COR-L47 (cell line): Measurements from ENCODE around the gene TP53RK.
A peak's percentile ranks its signal among the peaks of the same experiment; 100 is the strongest.

Experiments used
- DNase-seq: peaks from one replicate; lab custom pipeline; 2025; lab: John Stamatoyannopoulos, UW

TP53RK gene

DNA sequence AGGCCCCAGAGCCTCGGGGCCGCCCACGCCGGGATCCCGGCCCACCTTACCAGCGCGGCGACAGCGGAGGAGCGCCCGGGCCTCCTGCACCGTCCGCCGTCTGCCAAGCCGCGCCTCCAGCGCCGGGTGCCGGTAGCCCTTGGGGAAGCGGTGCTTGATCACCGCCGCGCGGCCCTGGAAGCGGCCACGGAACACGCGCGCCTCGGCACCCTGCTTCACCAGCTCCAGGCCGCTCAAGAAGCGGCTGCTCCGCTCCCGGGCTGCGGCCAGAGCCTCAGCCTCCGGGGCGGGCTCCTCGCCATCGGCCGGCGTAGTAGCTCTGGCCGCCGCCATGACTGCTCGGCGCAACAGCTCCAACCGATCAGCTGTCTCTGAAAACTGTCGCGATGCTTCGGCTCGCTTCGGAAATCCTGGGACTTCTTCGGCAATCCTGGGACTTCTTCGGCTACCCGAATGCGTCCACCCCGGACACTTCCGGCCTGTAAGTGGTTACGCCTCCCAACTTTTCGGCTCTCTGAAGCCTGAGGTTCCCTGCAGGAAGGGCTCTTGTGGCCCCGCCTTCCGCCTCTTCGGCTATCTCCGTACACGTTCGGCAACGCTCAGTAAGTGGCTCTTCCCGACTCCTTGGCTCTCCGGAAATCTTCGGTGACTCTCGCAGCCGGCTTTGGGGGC lies at the start of gene TP53RK:
TSS of gene TP53RK (minus strand) at position 363 of the 672 bp plus-strand sequence. CDS start at position 333, 30 bp downstream.
- DNase-seq, result peak; percentile 93

- no peak for DNase-seq
Measured at GRCh38 chr20:46735436-46735835, 46.2 kb upstream of the TP53RK start.

- DNase-seq, result no peak
Measured at GRCh38 chr20:46731770-46732169, 42.5 kb upstream of the TP53RK start.

GRCh38 chr20:46725186-46726165 lies 36.2 kb upstream of the TP53RK start:
- DNase-seq, result no peak

DNA sequence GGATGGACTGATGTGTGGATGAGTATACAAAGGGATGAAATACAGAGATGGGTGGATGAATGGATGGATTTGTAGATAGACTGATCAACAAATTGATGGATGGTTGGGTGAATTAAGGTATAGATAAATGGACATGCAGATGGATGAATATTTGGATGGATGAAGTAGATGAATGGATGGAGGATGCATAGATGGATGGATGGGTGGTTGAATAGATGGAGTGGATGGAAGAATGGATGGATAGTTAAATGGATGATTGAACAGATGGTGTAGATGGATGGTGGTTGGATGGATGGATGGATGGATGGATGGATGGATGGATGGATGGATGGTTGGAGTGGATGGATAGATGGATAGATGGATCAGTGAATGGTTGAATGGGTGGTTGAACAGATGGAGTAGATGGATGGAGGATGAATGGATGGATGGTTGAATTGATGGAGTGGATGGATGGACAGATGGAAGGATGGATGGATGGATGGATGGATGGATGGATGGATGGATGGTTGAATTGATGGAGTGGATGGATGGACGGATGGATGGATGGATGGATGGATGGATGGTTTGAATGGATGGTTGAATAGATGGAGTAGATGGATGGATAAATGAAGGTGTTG lies 35.2 kb upstream of the TP53RK start:
- DNase-seq, result no peak

DNA sequence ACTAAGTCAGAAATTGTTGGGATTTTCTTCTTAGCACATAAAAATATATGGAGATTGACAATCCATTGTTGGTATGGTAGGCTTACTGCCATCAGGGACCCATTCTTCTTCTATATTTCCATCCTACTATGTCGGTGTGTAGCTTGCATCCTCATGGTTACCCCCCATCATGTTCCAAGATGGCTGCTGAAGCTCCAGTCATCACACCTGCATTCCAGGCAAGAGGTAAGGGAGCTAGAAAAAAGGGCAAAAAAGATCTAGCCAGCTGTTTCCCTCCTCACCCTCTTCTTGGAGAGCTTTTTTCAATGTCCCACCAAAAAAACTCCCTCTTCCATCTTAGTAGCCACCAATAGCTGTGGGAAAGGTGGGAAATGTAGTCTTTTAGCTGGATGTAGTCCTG lies 33.8 kb upstream of the TP53RK start:
- no peak for DNase-seq

DNA sequence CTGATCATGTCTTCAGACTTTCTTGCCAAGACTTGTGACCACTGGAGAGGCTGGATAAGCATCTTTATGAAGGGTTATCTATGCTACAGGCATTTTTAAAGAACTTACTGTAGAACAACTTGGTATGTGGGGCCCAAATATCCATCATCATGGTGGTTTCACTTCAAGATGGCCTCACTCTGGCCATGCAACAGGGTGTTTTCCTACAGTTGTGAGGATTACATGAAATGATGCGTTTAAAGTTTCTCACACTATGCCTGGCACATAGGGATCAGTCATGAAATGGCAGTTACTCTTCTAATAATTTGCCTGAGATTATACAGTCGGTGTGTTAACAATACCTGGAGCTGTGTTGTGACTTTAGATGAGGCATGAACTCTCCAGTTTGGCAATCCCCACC lies 33.2 kb upstream of the TP53RK start:
- no peak for DNase-seq

DNA sequence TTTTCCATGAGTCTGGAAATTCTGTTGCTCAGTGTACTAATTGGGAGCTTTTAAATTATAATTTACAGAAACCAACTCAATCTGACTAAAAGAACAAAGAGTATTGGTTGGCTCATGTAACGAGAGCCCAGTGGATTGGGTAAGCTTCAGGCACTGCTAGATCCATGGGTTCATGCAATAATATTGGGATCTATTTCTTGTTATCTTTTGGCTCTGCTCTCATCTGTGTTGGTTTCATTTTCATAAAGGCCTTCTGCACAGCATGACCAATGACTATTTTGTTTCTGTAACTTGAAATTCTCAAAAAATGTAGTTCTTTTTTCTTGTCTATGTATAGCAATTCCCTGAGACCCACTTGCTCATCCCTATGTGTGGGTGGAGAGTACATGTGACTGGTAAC lies 32.2 kb upstream of the TP53RK start:
- DNase-seq, result no peak

- DNase-seq, result no peak
Measured at GRCh38 chr20:46720776-46721425, 31.7 kb upstream of the TP53RK start.

DNA sequence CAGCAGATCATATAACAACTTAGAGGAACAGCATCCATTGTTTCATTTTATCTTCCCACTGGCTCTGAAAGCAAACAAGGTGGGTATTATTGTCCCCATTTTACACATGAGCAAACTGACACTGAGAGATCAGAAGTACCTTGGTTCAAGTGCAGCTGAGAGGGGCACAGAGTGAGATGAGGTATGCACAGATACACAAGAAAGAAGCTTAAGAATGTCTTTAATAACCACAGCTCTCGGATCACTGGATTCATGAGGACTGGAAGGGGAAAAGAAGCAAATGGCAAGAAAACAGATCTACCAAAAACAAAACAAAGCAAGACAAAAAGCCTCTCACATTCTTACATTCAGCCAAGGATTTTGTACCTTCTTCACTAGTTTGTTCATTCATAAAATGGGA lies 30.8 kb upstream of the TP53RK start:
- DNase-seq, result no peak

- no peak for DNase-seq
Measured at GRCh38 chr20:46717818-46718541, 28.7 kb upstream of the TP53RK start.

DNA sequence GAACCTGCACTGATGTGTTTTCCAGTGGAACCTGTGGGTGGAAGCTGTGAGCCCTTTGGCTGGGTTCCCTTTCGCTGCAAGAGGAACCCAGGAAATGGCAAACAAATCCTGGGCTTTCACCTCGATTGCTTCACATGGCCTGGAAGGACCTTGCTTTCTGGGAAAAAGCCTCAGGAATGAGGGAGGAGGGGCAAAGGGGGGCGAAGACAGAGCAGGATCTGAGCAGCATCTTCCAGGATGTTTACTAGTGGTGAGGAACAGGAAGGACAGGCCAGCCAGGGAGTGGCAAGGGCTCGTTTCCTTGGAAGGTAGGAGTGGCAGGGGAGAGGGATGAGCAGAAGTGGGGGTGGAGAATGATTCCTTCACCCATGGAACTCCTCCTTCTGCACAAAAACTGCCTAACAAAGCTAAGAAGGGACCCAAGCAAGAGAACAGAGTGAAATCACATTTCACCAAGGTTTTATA lies 26.1 kb upstream of the TP53RK start:
- no peak for DNase-seq

- no peak for DNase-seq
Measured at GRCh38 chr20:46713957-46714834, 25.0 kb upstream of the TP53RK start.

GRCh38 chr20:46712056-46712636 lies 22.9 kb upstream of the TP53RK start:
- DNase-seq, result no peak

GRCh38 chr20:46710153-46710913 lies 21.1 kb upstream of the TP53RK start:
- no peak for DNase-seq

- no peak for DNase-seq
Measured at GRCh38 chr20:46709459-46710152, 20.4 kb upstream of the TP53RK start, which contains the start of gene SLC2A10. SLC2A10 (plus strand) TSS chr20:46709649; CDS start chr20:46709737, 88 bp downstream.

GRCh38 chr20:46709055-46709458 lies 19.8 kb upstream of the TP53RK start:
- no peak for DNase-seq

GRCh38 chr20:46708172-46708860 lies 19.1 kb upstream of the TP53RK start:
- DNase-seq, result no peak
